Measurements from ENCODE around the gene ZSCAN29.
A peak's percentile ranks its signal among the peaks of the same experiment; 100 is the strongest.

Gene ZSCAN29

DNA sequence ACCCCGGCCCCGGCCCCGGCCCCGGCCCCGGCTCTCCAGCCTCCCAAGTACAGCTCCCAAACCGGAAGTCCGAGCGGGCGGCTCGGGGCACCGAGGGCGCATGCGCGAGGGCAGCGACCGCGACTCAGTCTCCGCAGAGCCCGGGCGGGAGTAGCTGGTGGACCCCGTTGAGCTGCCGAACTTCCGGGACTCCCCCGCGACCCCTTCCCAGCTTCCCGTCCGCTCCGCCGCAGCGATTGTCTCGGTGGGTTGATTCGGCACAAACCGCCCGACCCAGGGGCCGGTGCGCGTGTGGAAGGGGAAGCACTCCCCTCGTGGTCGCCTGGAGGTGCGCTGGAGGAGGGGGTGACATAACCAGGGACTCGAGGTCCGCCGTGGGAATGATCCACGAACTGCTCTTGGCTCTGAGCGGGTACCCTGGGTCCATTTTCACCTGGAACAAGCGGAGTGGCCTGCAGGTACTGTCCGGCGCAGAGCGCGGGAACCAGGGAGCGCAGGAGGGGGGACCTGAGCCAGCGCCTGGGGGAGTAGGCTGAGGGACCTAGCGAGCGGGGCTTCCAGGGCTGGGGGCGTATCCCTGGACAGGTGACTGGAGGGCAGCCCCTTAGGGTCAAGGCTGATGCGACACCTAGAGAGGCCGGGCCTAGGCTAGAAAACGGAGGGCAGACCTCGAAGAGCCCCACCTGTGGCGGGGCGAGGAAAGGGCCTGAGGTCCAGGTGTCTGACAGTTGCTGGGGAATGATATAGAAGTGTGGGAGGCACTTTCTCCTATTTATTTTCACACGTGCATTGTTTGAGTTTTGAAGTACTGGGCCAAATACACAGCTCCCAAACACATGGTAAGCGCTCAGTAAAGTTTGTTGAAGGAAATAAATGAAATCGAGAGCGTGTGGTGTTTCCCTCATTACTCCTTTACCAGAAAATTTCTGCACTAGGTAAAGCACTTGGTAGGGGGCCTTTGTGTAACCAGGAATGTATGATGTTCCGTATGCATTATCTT, at the start of gene ZSCAN29, which contains the start of gene TUBGCP4:
ZSCAN29 (minus strand) TSS at position 69 of the 1,000 bp plus-strand sequence. CDS start 1,130 bp downstream, outside the sequence.
TUBGCP4 (plus strand) TSS at position 127 of the 1,000 bp plus-strand sequence; CDS start at position 381, 254 bp downstream.
- ChIA-PET POLR2A (interaction anchor here (0.9 to 1.5 kb wide), 3 partner anchors 12 to 41 kb away, joined by 3 to 6 read pairs (median 3); partner anchors contain the start of gene LCMT2), CTCF (interaction anchor here (0.6 kb wide), 1 partner anchor 96 kb away, joined by 3 read pairs; no protein-coding TSS in a partner anchor)
- peak; percentile 93 for DNase-seq (ENCODE audit: extremely low spot score)
- TF ChIP-seq BHLHE40 (IDR thresholded peaks at IDR 0.05; ENCODE audit: borderline replicate concordance) (no peak), SUZ12 (IDR thresholded peaks at IDR 0.05) (no peak), FOXM1 (IDR thresholded peaks at IDR 0.05; ENCODE audit: borderline replicate concordance) (no peak), HDGF (IDR thresholded peaks at IDR 0.05; ENCODE audit: borderline replicate concordance) (no peak), FOXK2 (IDR thresholded peaks at IDR 0.05) (no peak), TARDBP (IDR thresholded peaks at IDR 0.05) (no peak), L3MBTL2 (conservative IDR thresholded peaks at IDR 0.05) (peak; percentile 72), CTBP1 (IDR thresholded peaks at IDR 0.05; ENCODE audit: borderline replicate concordance) (no peak), ELF4 (IDR thresholded peaks at IDR 0.05) (peak; percentile 74)

- TF ChIP-seq HDGF (IDR thresholded peaks at IDR 0.05; ENCODE audit: borderline replicate concordance) (no peak), LEF1 (IDR thresholded peaks at IDR 0.05; ENCODE audit: borderline replicate concordance) (no peak), FOXA1 (IDR thresholded peaks at IDR 0.05) (no peak)
- DNase-seq (ENCODE audit: extremely low spot score) = no peak
- ChIA-PET POLR2A (interaction anchor here (0.5 kb wide), 1 partner anchor 404 kb away, joined by 3 read pairs; the partner anchor contains the start of gene MFAP1), CTCF (no interaction called here)
Observed at GRCh38 chr15:43420435-43420834, 49.6 kb upstream of the ZSCAN29 start.

DNA sequence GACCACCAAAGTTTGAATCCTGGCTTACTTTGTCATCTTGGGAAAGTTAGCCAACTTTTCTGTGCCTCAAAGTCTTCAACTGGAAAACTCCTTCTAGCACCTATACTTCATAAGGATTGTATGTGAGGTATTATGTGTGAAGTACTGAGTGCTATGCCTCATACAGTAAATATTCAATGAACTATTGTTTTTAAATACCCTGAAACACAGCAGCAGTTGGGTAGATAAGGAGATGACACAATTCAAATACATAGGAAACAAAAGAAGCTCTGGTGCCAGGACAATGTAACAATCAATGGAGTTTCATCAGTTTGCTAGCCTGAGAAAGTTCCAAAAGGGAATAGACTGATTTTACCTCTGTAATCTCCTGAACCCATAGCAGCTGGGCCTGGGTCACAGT, 43.4 kb upstream of the ZSCAN29 start:
- POLR2A ChIA-PET = no interaction called here
- CTCF ChIA-PET = no interaction called here
- DNase-seq (ENCODE audit: extremely low spot score) = no peak
- TF ChIP-seq CTBP1 (IDR thresholded peaks at IDR 0.05; ENCODE audit: borderline replicate concordance) = no peak
- TF ChIP-seq, protein P1, sequence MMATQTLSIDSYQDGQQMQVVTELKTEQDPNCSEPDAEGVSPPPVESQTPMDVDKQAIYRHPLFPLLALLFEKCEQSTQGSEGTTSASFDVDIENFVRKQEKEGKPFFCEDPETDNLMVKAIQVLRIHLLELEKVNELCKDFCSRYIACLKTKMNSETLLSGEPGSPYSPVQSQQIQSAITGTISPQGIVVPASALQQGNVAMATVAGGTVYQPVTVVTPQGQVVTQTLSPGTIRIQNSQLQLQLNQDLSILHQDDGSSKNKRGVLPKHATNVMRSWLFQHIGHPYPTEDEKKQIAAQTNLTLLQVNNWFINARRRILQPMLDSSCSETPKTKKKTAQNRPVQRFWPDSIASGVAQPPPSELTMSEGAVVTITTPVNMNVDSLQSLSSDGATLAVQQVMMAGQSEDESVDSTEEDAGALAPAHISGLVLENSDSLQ (IDR thresholded peaks at IDR 0.05) = no peak
- no peak for TF ChIP-seq TARDBP (IDR thresholded peaks at IDR 0.05)

DNA sequence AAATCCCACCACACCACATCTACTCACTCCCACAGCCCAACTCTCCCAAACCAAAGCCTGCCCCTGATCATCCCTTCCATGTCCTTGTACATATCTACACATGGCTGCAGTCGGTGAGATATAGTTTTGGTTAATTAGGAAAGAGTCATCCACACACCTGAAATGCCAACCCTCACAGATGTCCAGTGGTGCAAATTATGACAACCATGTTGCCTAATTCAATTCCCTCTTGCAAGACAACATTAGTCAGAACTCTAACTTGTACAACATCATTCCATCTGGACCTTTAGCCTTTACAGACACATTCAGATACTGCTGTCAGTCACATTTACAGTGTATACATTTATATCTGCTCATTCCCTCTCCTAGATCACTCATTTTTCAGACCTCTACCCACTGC, 41.3 kb upstream of the ZSCAN29 start:
- no peak for DNase-seq (ENCODE audit: extremely low spot score)
- CTCF ChIA-PET = no interaction called here
- TF ChIP-seq ZNF384 (IDR thresholded peaks at IDR 0.05) = no peak
- no peak for TF ChIP-seq L3MBTL2 (conservative IDR thresholded peaks at IDR 0.05)
- no peak for TF ChIP-seq TARDBP (IDR thresholded peaks at IDR 0.05)
- no peak for TF ChIP-seq ELF4 (IDR thresholded peaks at IDR 0.05)
- no peak for TF ChIP-seq FOXA1 (IDR thresholded peaks at IDR 0.05)
- no peak for TF ChIP-seq HDGF (IDR thresholded peaks at IDR 0.05; ENCODE audit: borderline replicate concordance)
- no peak for TF ChIP-seq SP1 (IDR thresholded peaks at IDR 0.05)
- TF ChIP-seq BHLHE40 (IDR thresholded peaks at IDR 0.05; ENCODE audit: borderline replicate concordance) = no peak
- no peak for TF ChIP-seq LEF1 (IDR thresholded peaks at IDR 0.05; ENCODE audit: borderline replicate concordance)
- no peak for TF ChIP-seq FOXM1 (IDR thresholded peaks at IDR 0.05; ENCODE audit: borderline replicate concordance)
- no peak for TF ChIP-seq FOXK2 (IDR thresholded peaks at IDR 0.05)
- TF ChIP-seq, protein P1 (IDR thresholded peaks at IDR 0.05) = no peak
- TF ChIP-seq NFRKB (IDR thresholded peaks at IDR 0.05) = no peak
- TF ChIP-seq SUZ12 (IDR thresholded peaks at IDR 0.05) = no peak
- POLR2A ChIA-PET = no interaction called here

DNA sequence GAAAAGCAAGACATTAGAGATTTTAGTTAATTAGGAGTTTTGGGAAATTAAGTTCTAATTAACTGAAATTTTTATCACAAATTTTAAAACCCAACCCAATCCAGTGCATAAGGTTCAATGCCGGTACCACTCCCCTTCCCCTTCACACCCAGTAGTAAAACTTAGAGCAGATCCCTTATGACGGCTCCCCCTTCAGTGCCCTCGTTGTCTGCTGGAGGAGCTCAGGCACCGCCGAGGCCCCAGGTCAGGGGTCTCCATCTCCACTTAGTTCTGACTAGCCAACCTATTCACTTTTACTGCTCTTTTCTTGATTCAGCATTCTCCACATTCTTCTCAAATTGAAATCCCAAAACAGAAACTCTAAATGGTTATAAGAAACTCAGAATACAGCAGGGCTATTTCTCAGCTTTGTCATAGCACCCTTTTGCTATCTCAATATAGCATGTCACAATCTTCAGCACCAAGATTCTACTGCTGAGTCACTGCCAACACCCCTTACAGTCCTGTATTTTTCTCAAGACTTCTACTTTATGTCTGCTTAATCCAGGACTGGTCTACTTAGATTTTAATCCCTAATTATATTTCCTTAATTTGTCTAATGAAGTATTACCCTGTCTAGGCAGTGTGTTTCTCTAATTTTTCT, 39.9 kb upstream of the ZSCAN29 start:
- ChIA-PET CTCF (no interaction called here), POLR2A (no interaction called here)
- DNase-seq (ENCODE audit: extremely low spot score) = no peak
- TF ChIP-seq FOXM1 (IDR thresholded peaks at IDR 0.05; ENCODE audit: borderline replicate concordance) (no peak), LEF1 (IDR thresholded peaks at IDR 0.05; ENCODE audit: borderline replicate concordance) (no peak), SUZ12 (IDR thresholded peaks at IDR 0.05) (no peak), ZNF384 (IDR thresholded peaks at IDR 0.05) (no peak), CTBP1 (IDR thresholded peaks at IDR 0.05; ENCODE audit: borderline replicate concordance) (no peak)
- TF ChIP-seq, protein P1 (IDR thresholded peaks at IDR 0.05) = no peak

GRCh38 chr15:43408789-43409188, 37.9 kb upstream of the ZSCAN29 start:
- DNase-seq (ENCODE audit: extremely low spot score) = no peak
- TF ChIP-seq FOXK2 (IDR thresholded peaks at IDR 0.05) = no peak
- no peak for TF ChIP-seq L3MBTL2 (conservative IDR thresholded peaks at IDR 0.05)
- no peak for TF ChIP-seq HDGF (IDR thresholded peaks at IDR 0.05; ENCODE audit: borderline replicate concordance)
- no peak for TF ChIP-seq FOXA1 (IDR thresholded peaks at IDR 0.05)
- TF ChIP-seq BHLHE40 (IDR thresholded peaks at IDR 0.05; ENCODE audit: borderline replicate concordance) = no peak
- TF ChIP-seq FOXM1 (IDR thresholded peaks at IDR 0.05; ENCODE audit: borderline replicate concordance) = no peak
- ChIA-PET POLR2A (no interaction called here), CTCF (no interaction called here)

All from HEK293T (cell line).